HL-60 (cell line): Measurements from ENCODE around the gene OR5AS1.

Experiments
- DNase-seq, 2 experiments: peaks; one replicate each; pipeline ENCODE4 v3.0.0-alpha.2; 2010 to 2020; ENCODE audit warnings: low read depth in 1 of 2, low spot score in 1 of 2
- H3K27ac ChIP-seq: fragments of 250-450 bp; sonication (Bioruptor Pico); replicated peaks from 2 replicates; pipeline ENCODE4 v1.5.1; 2020; ENCODE audit warnings: mild to moderate bottlenecking, moderate library complexity
- H3K27me3 ChIP-seq: fragments of 250-450 bp; sonication (Bioruptor Pico); 2 replicates; pipeline ENCODE4 v1.5.1; 2021; ENCODE audit warnings: mild to moderate bottlenecking, moderate library complexity; ENCODE audit not compliant: insufficient read depth, poor library complexity, severe bottlenecking
- H3K4me3 ChIP-seq: replicated peaks from 2 replicates; pipeline ENCODE4 v1.5.1; 2011; ENCODE audit warnings: mild to moderate bottlenecking, control low read depth, low read length; ENCODE audit not compliant: insufficient read depth
- GABPA ChIP-seq: IDR thresholded peaks from 2 replicates; pipeline ENCODE4 v1.6.1; 2012; ENCODE audit warnings: low read depth
- POLR2AphosphoS5 ChIP-seq: IDR thresholded peaks from 2 replicates; pipeline ENCODE4 v1.6.1; 2012; ENCODE audit warnings: low read depth
- SPI1 ChIP-seq: IDR thresholded peaks from 2 replicates; pipeline ENCODE4 v1.6.1; 2012; ENCODE audit warnings: low read depth, mild to moderate bottlenecking, borderline replicate concordance
- TF ChIP-seq, protein P1 (sequence below): IDR thresholded peaks from 2 replicates; pipeline ENCODE4 v1.6.1; 2012; ENCODE audit warnings: low read depth; ENCODE audit not compliant: insufficient replicate concordance
- TF ChIP-seq, protein P2 (sequence below): IDR thresholded peaks from one replicate; pipeline ENCODE4 v1.5.1; 2011; ENCODE audit warnings: low read length, control low read depth, inconsistent platforms; ENCODE audit not compliant: insufficient read depth

OR5AS1 gene

DNA sequence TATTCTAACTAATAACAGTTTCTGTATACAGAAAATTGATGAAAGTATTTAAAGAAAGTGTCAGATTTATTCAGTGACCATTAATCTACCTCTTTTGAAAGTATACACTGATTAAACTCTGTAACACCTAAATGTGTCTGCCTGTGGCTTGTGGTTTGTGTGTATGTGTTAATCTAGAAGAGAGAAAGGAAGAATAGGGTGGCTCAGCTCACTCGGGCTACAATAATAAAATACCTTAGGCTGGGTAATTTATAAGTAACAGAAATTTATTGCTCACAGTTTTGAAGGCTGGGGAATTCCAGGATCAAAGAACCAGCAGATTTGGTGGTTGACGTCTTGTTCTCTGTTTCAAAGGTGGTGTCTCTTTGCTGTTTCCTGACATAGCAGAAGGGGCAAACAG lies 13.6 kb upstream of the OR5AS1 start:
- Histone ChIP-seq H3K27ac (no peak overlapping the region), H3K27me3 (no peaks in the 10 kb centered on the region), H3K4me3 (no peak overlapping the region)
- DNase-seq = no peak
- no peak for TF ChIP-seq POLR2AphosphoS5
- TF ChIP-seq GABPA = no peak
- no peak for TF ChIP-seq SPI1
- TF ChIP-seq, protein P1, sequence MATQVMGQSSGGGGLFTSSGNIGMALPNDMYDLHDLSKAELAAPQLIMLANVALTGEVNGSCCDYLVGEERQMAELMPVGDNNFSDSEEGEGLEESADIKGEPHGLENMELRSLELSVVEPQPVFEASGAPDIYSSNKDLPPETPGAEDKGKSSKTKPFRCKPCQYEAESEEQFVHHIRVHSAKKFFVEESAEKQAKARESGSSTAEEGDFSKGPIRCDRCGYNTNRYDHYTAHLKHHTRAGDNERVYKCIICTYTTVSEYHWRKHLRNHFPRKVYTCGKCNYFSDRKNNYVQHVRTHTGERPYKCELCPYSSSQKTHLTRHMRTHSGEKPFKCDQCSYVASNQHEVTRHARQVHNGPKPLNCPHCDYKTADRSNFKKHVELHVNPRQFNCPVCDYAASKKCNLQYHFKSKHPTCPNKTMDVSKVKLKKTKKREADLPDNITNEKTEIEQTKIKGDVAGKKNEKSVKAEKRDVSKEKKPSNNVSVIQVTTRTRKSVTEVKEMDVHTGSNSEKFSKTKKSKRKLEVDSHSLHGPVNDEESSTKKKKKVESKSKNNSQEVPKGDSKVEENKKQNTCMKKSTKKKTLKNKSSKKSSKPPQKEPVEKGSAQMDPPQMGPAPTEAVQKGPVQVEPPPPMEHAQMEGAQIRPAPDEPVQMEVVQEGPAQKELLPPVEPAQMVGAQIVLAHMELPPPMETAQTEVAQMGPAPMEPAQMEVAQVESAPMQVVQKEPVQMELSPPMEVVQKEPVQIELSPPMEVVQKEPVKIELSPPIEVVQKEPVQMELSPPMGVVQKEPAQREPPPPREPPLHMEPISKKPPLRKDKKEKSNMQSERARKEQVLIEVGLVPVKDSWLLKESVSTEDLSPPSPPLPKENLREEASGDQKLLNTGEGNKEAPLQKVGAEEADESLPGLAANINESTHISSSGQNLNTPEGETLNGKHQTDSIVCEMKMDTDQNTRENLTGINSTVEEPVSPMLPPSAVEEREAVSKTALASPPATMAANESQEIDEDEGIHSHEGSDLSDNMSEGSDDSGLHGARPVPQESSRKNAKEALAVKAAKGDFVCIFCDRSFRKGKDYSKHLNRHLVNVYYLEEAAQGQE = no peak
- TF ChIP-seq, protein P2, sequence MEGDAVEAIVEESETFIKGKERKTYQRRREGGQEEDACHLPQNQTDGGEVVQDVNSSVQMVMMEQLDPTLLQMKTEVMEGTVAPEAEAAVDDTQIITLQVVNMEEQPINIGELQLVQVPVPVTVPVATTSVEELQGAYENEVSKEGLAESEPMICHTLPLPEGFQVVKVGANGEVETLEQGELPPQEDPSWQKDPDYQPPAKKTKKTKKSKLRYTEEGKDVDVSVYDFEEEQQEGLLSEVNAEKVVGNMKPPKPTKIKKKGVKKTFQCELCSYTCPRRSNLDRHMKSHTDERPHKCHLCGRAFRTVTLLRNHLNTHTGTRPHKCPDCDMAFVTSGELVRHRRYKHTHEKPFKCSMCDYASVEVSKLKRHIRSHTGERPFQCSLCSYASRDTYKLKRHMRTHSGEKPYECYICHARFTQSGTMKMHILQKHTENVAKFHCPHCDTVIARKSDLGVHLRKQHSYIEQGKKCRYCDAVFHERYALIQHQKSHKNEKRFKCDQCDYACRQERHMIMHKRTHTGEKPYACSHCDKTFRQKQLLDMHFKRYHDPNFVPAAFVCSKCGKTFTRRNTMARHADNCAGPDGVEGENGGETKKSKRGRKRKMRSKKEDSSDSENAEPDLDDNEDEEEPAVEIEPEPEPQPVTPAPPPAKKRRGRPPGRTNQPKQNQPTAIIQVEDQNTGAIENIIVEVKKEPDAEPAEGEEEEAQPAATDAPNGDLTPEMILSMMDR = no peak

DNA sequence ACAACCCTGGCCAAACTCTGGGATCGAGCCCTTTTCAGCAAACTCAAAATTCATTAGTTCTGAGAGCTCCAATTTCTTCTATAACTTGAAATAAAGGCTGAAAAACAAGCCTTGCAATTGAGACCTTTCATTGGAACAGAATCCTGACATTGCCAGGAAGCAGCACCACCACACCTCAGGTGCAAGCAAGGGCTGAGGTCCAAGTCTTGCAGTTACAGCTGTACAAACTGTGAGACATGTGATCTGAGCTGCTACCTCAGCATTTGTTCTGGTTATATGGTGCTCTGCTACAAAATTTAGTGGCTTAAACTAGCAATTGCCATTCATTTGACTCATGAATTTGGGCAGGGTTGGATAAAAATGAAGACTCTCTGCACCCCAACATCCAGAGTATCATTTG lies 18.1 kb downstream of the OR5AS1 start:
- TF ChIP-seq, protein P2 = no peak
- TF ChIP-seq GABPA = no peak
- no peak for TF ChIP-seq POLR2AphosphoS5
- TF ChIP-seq SPI1 = no peak
- TF ChIP-seq, protein P1 = no peak
- Histone ChIP-seq H3K27me3 (no peaks in the 10 kb centered on the region), H3K27ac (no peak overlapping the region), H3K4me3 (no peak overlapping the region)
- DNase-seq = no peak

DNA sequence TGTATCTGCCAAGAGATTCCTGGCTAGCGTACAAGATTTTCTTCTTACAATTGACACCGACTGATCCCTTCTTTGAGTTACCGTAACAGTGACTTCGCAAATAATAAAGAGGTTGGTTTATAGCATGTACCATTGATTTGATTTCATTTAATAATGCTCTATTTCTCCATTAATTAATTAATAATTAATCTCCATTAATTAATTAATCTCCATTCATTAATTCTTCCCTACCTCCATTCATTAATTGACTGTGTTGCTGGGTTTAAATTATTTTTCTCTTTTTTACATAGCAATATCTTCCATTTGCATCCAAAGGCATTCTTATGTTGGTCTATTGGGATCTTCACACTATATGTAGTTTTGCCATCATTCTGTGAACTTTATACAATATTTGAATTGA lies 21.0 kb downstream of the OR5AS1 start:
- TF ChIP-seq, protein P1 = no peak
- TF ChIP-seq SPI1 (no peak), GABPA (no peak), POLR2AphosphoS5 (no peak)
- TF ChIP-seq, protein P2 = no peak
- Histone ChIP-seq H3K27ac (no peak overlapping the region), H3K4me3 (no peak overlapping the region), H3K27me3 (no peaks in the 10 kb centered on the region)
- DNase-seq = no peak
